Measurements from ENCODE around the gene LILRB3. TPM values are rescaled to one million over a fixed set of nuclear protein-coding genes. Genes with fewer than 3 reads are reported as not detected.
"Not testable (repeated sequence)": the region's sequence is repeated elsewhere in the genome, so short reads cannot be mapped to it uniquely, and the experiment has no call there.

Gene LILRB3
- total and polyA plus RNA-seq, 4 experiments from 2014 or later, result 0.97 to 9.1 (median 7.3) TPM

DNA sequence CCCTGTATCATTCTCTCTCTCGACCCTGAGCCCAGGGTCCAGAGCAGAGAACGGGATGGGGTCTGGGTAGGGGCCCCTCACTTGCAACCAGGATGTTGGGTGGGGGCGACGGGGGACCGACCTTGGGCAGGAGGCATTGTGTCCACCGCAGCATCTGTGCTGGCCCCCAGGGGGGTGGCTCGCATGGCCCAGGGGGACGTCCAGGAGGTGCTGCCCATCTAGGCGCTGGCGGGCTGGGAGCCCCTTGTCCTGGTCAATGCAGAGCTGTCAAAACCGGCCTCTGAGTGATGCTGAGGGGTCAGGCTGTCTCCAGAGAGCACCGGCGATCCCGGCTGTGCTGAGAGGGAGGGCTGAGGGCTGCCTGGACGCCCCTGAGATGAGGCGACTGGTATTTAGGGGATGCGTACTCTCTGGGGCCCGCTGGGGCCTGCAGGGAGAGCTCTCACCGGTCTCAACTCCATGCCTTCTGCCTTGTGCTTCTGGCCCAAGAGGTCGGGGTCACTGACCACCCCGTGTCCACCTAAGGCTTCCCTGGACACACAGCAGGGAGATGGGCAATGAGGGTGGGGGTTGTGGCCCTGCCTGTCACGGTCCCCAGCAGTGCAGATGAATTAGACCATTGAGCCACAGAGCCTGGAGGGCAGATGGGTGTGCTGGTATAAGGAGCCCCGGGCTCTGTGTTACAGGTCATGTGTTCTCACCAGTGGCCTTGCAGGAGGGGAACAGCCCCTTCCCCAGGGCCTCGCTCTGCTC is 13.6 kb downstream of the LILRB3 start:
- DNase-seq, result no peak
- H3K4me1 ChIP-seq (ENCODE audit: insufficient read depth, low read length), result peaks cover 71% of the 10 kb centered on the region
- H3K27me3 Mint-ChIP-seq, result no peaks in the 10 kb centered on the region
- peak overlapping the region in 1 of 8 donors; percentile 16 for H3K4me3 Mint-ChIP-seq
- H3K36me3 ChIP-seq (ENCODE audit: insufficient read depth, low read length), result peaks cover 40% of the 10 kb centered on the region
- H3K27ac Mint-ChIP-seq, result peak overlapping the region; percentile 78 to 100 (median 92)
- ChIA-PET POLR2A (ENCODE audit: partially characterized antibody) (interaction anchor here (1.6 to 5.3 kb wide), 3 partner anchors 9 to 49 kb away, joined by 3 to 66 read pairs (median 42); partner anchors contain the start of genes MBOAT7, RPS9 and TSEN34), CTCF (ENCODE audit: partially characterized antibody) (interaction anchor here (1.0 kb wide), 1 partner anchor 41 kb away, joined by 4 read pairs; no protein-coding TSS in a partner anchor)
- peaks cover 43 to 72% (median 56%) of the 10 kb centered on the region in 4 donors for H3K4me1 Mint-ChIP-seq
- intact Hi-C loops (cut with micrococcal nuclease), result no loop called here
- no peaks in the 10 kb centered on the region for H3K27me3 ChIP-seq (ENCODE audit: insufficient read depth, low read length)
- H3K9me3 Mint-ChIP-seq, result peaks cover 0 to 1% (median 0%) of the 10 kb centered on the region in 8 donors
- H3K9me3 ChIP-seq (ENCODE audit: control insufficient read depth in 1 of 2, low read length in 2 of 2), result no peaks in the 10 kb centered on the region
- H3K4me3 ChIP-seq (ENCODE audit: low read length in 2 of 2), result no peak overlapping the region
- peak overlapping the region; percentile 7 for H3K27ac ChIP-seq (ENCODE audit: low read depth, low read length)
- H3K36me3 Mint-ChIP-seq, result peaks cover 34 to 50% of the 10 kb centered on the region in 2 donors

DNA sequence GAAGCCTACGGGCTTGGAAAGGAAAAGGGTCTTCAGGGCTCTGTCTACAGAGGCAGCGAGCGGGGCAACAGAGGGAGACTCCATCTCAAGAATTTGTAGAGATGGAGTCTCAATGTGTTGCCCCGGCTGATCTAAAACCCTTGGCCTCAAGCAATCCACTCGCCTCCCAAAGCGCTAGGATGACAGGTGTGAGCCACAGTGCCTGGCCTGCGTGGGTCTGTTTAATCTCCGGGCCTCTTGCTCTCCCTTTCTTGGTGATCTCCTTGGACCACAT is 14.1 kb downstream of the LILRB3 start:
- no peak for DNase-seq
- Mint-ChIP-seq H3K4me3 (peak overlapping the region in 6 of 8 donors; percentile 2 to 69 (median 40)), H3K36me3 (peaks cover 39 to 51% of the 10 kb centered on the region in 2 donors), H3K27ac (peak overlapping the region in 5 of 7 donors; percentile 63 to 86 (median 78)), H3K9me3 (peaks cover 0 to 1% (median 0%) of the 10 kb centered on the region in 8 donors), H3K4me1 (peaks cover 46 to 77% (median 60%) of the 10 kb centered on the region in 4 donors), H3K27me3 (no peaks in the 10 kb centered on the region)
- H3K4me3 ChIP-seq (ENCODE audit: low read length in 2 of 2), result no peak overlapping the region
- no peak overlapping the region for H3K27ac ChIP-seq (ENCODE audit: low read depth, low read length)
- peaks cover 44% of the 10 kb centered on the region for H3K36me3 ChIP-seq (ENCODE audit: insufficient read depth, low read length)
- H3K4me1 ChIP-seq (ENCODE audit: insufficient read depth, low read length), result peaks cover 76% of the 10 kb centered on the region
- no peaks in the 10 kb centered on the region for H3K9me3 ChIP-seq (ENCODE audit: control insufficient read depth in 1 of 2, low read length in 2 of 2)
- ChIA-PET POLR2A (ENCODE audit: partially characterized antibody) (interaction anchor here (1.2 to 5.3 kb wide), 4 partner anchors 9 to 72 kb away, joined by 3 to 66 read pairs (median 23); partner anchors contain the start of genes CNOT3, MBOAT7, RPS9 and TSEN34), CTCF (ENCODE audit: partially characterized antibody) (interaction anchor here (10.4 kb wide), 1 partner anchor 19 kb away, joined by 56 read pairs; the partner anchor contains the start of genes MBOAT7 and TSEN34)
- no peaks in the 10 kb centered on the region for H3K27me3 ChIP-seq (ENCODE audit: insufficient read depth, low read length)
- intact Hi-C loops (cut with micrococcal nuclease), result no loop called here

DNA sequence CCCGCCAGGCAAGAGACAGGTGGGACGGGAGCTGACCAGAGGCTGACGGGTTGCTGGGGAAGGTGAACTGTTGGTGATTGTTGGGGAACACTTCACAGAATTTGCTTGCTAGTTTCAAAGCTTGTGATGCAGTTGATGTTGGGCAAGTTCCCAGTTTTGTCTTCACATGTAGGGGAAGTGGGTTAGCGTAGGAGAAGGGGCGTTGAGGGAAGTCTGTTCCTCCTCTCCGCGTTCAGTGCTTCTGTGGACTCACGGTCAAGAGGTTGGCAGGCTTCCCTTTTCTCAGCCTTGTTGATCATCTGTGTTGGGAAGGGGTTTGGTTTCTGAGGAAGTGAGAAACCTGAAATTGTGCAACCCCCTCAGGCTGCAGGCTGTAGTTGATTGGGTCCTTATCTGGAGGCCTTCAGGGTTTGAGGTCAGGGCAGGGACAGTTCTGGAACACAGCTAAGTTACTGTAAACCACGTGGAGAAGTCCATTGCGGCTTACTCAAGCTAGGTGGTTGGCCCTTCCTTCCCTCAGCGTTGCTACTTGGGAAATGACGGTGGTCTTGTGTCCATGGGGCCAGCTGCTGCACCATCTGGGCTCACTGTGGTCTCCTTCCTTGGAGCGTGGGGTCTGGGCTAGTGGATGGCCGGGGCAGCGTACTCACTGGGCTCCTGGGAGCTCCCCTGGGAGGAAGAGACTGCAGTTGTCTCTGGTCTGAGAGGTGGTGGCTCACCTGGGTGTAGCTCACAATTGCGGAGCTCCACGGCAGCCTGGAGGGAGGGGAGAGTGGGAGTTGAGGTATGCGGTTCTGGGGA is 14.6 kb downstream of the LILRB3 start:
- peak overlapping the region; percentile 9 for H3K27ac ChIP-seq (ENCODE audit: low read depth, low read length)
- POLR2A ChIA-PET (ENCODE audit: partially characterized antibody), result interaction anchor here (1.2 to 5.3 kb wide), 4 partner anchors 8 to 71 kb away, joined by 3 to 66 read pairs (median 23); partner anchors contain the start of genes CNOT3, MBOAT7, RPS9 and TSEN34
- peaks cover 45 to 54% of the 10 kb centered on the region in 2 donors for H3K36me3 Mint-ChIP-seq

DNA sequence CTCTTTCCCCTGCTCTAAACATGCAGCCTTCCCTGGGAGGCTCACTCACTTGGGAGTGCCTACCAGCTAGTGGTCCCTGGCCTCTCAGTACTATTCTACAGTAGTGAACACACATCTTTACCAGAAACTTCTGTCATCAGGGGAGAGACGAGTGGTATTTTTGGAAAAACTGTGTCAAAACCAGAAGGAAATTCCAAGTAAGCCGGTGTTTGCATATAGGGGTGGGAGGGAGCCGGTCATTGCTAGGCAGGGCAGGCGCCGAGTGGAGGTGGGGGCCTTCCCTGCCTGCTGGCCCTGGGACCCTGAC is 15.2 kb downstream of the LILRB3 start:
- Mint-ChIP-seq H3K27me3 (no peaks in the 10 kb centered on the region), H3K36me3 (peaks cover 50 to 60% of the 10 kb centered on the region in 2 donors), H3K4me1 (peaks cover 55 to 88% (median 69%) of the 10 kb centered on the region in 4 donors), H3K27ac (peak overlapping the region in 6 of 7 donors; percentile 63 to 86 (median 77)), H3K4me3 (peak overlapping the region in 6 of 8 donors; percentile 2 to 69 (median 42)), H3K9me3 (peaks cover 0 to under 1% (median 0%) of the 10 kb centered on the region in 8 donors)
- Histone ChIP-seq H3K27ac (ENCODE audit: low read depth, low read length) (no peak overlapping the region), H3K9me3 (ENCODE audit: control insufficient read depth in 1 of 2, low read length in 2 of 2) (no peaks in the 10 kb centered on the region), H3K36me3 (ENCODE audit: insufficient read depth, low read length) (peaks cover 55% of the 10 kb centered on the region), H3K4me1 (ENCODE audit: insufficient read depth, low read length) (peaks cover 87% of the 10 kb centered on the region), H3K27me3 (ENCODE audit: insufficient read depth, low read length) (no peaks in the 10 kb centered on the region), H3K4me3 (ENCODE audit: low read length in 2 of 2) (no peak overlapping the region)
- ChIA-PET CTCF (ENCODE audit: partially characterized antibody) (interaction anchor here (10.4 kb wide), 1 partner anchor 18 kb away, joined by 56 read pairs; the partner anchor contains the start of genes MBOAT7 and TSEN34), POLR2A (ENCODE audit: partially characterized antibody) (interaction anchor here (1.2 to 5.3 kb wide), 3 partner anchors 8 to 70 kb away, joined by 4 to 66 read pairs (median 42); partner anchors contain the start of genes CNOT3, MBOAT7, RPS9 and TSEN34)
- no peak for DNase-seq
- intact Hi-C loops (cut with micrococcal nuclease), result no loop called here

More for the DNA sequence above, 14.6 kb downstream of the LILRB3 start:
- no peak overlapping the region for H3K4me3 ChIP-seq (ENCODE audit: low read length in 2 of 2)
- peaks cover 82% of the 10 kb centered on the region for H3K4me1 ChIP-seq (ENCODE audit: insufficient read depth, low read length)
- no peaks in the 10 kb centered on the region for H3K27me3 Mint-ChIP-seq
- H3K9me3 Mint-ChIP-seq, result peaks cover 0 to 1% (median 0%) of the 10 kb centered on the region in 8 donors
- intact Hi-C loops (cut with micrococcal nuclease), result no loop called here
- H3K4me1 Mint-ChIP-seq, result peaks cover 50 to 83% (median 65%) of the 10 kb centered on the region in 4 donors
- peak in 4 of 5 donors; percentile 40 to 62 (median 50) for DNase-seq
- peaks cover 50% of the 10 kb centered on the region for H3K36me3 ChIP-seq (ENCODE audit: insufficient read depth, low read length)
- CTCF ChIA-PET (ENCODE audit: partially characterized antibody), result interaction anchor here (10.4 kb wide), 1 partner anchor 18 kb away, joined by 56 read pairs; the partner anchor contains the start of genes MBOAT7 and TSEN34
- H3K27me3 ChIP-seq (ENCODE audit: insufficient read depth, low read length), result no peaks in the 10 kb centered on the region
- peak overlapping the region; percentile 63 to 86 (median 78) for H3K27ac Mint-ChIP-seq
- peak overlapping the region in 7 of 8 donors; percentile 2 to 69 (median 39) for H3K4me3 Mint-ChIP-seq
- H3K9me3 ChIP-seq (ENCODE audit: control insufficient read depth in 1 of 2, low read length in 2 of 2), result no peaks in the 10 kb centered on the region

DNA sequence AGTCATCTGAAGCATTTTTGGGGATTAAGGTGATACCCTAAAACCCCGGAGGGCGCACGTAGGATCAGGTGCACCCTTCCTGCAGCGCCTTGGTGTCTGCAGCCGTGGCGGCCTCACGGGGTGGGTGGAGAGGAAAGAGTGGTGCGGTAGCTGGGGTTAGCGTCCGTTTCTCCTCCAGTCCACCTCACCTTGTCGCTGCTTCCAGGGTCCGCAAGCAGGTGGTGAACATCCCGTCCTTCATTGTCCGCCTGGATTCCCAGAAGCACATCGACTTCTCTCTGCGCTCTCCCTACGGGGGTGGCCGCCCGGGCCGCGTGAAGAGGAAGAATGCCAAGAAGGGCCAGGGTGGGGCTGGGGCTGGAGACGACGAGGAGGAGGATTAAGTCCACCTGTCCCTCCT is 15.6 kb downstream of the LILRB3 start:
- H3K27me3 ChIP-seq (ENCODE audit: insufficient read depth, low read length); H3K9me3 ChIP-seq (ENCODE audit: control insufficient read depth in 1 of 2, low read length in 2 of 2); H3K4me3 ChIP-seq (ENCODE audit: low read length in 2 of 2); H3K27ac ChIP-seq (ENCODE audit: low read depth, low read length); H3K9me3 Mint-ChIP-seq; intact Hi-C loops (cut with micrococcal nuclease); H3K27me3 Mint-ChIP-seq; DNase-seq: not testable (repeated sequence)
- Mint-ChIP-seq H3K27ac (peak overlapping the region in 4 of 7 donors; percentile 63 to 86 (median 75)), H3K36me3 (peaks cover 55 to 64% of the 10 kb centered on the region in 2 donors), H3K4me3 (peak overlapping the region in 4 of 8 donors; percentile 2 to 46 (median 22)), H3K4me1 (peaks cover 60 to 93% (median 74%) of the 10 kb centered on the region in 4 donors)
- Histone ChIP-seq H3K36me3 (ENCODE audit: insufficient read depth, low read length) (peaks cover 59% of the 10 kb centered on the region), H3K4me1 (ENCODE audit: insufficient read depth, low read length) (peaks cover 92% of the 10 kb centered on the region)
- ChIA-PET CTCF (ENCODE audit: partially characterized antibody) (interaction anchor here (10.4 kb wide), 1 partner anchor 17 kb away, joined by 56 read pairs; the partner anchor contains the start of genes MBOAT7 and TSEN34), POLR2A (ENCODE audit: partially characterized antibody) (interaction anchor here (1.2 to 9.8 kb wide), 2 partner anchors 18 to 70 kb away, joined by 4 to 256 read pairs; partner anchors contain the start of genes CNOT3, MBOAT7 and TSEN34)

DNA sequence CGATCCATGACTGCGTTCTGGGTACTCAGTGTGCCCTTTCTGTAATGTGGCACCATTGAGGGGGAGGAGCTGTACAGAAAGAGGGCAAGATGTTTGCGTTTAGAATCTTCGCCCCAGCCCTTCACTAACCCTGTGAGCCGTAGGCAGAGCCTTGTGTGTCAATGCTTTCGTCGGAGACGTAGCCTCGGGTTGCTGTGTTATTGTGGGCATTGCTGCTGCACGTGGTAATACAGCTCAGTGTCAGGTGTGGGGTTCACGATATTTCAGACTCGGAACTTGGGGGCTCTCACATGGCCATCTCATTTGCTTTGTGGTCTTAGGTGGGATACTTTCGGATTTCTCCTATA is 16.0 kb downstream of the LILRB3 start:
- peak in 1 of 5 donors; percentile 39 for DNase-seq
- peaks cover 58 to 68% of the 10 kb centered on the region in 2 donors for H3K36me3 Mint-ChIP-seq
- no peaks in the 10 kb centered on the region for H3K9me3 ChIP-seq (ENCODE audit: control insufficient read depth in 1 of 2, low read length in 2 of 2)
- H3K36me3 ChIP-seq (ENCODE audit: insufficient read depth, low read length), result peaks cover 63% of the 10 kb centered on the region
- H3K27me3 Mint-ChIP-seq, result no peaks in the 10 kb centered on the region
- POLR2A ChIA-PET (ENCODE audit: partially characterized antibody), result interaction anchor here (9.8 kb wide), 1 partner anchor 18 kb away, joined by 256 read pairs; the partner anchor contains the start of genes MBOAT7 and TSEN34
- intact Hi-C loops (cut with micrococcal nuclease), result no loop called here
- H3K4me3 Mint-ChIP-seq, result peak overlapping the region in 2 of 8 donors; percentile 8 to 27
- H3K4me3 ChIP-seq (ENCODE audit: low read length in 2 of 2), result no peak overlapping the region
- CTCF ChIA-PET (ENCODE audit: partially characterized antibody), result interaction anchor here (1.0 to 10.4 kb wide), 2 partner anchors 17 to 59 kb away, joined by 3 to 56 read pairs; partner anchors contain the start of genes MBOAT7 and TSEN34
- H3K4me1 ChIP-seq (ENCODE audit: insufficient read depth, low read length), result peaks cover 96% of the 10 kb centered on the region
- H3K27ac ChIP-seq (ENCODE audit: low read depth, low read length), result no peak overlapping the region
- no peaks in the 10 kb centered on the region for H3K27me3 ChIP-seq (ENCODE audit: insufficient read depth, low read length)
- peak overlapping the region in 2 of 7 donors; percentile 78 to 86 for H3K27ac Mint-ChIP-seq
- no peaks in the 10 kb centered on the region for H3K9me3 Mint-ChIP-seq
- H3K4me1 Mint-ChIP-seq, result peaks cover 60 to 97% (median 76%) of the 10 kb centered on the region in 4 donors
